HL-60/S4 treated with phorbol 12-myristate 13-acetate at 8.2 ng/mL for 4 days and 3 days (cell line): ENCODE data around the gene ZNF524.
"Not testable (repeated sequence)": the region's sequence is repeated elsewhere in the genome, so short reads cannot be mapped to it uniquely, and the experiment has no call there.

ENCODE experiments used
- in situ Hi-C: fragments of 300-500 bp; cut with MboI; formaldehyde crosslinking; loops from 2 replicates; pipeline ENCODE4 v1.15.0; 2022; ENCODE audit warnings: low sequenced_read_pairs

The ZNF524 gene, protein sequence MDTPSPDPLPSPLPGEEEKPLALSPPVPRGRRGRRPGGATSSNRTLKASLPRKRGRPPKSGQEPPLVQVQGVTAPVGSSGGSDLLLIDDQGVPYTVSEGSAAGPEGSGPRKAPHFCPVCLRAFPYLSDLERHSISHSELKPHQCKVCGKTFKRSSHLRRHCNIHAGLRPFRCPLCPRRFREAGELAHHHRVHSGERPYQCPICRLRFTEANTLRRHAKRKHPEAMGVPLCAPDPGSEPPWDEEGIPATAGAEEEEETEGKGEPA

GRCh38 chr19:55599842-55600661 is at the start of gene ZNF524:
ZNF524 (plus strand) TSS chr19:55600288; CDS start chr19:55602113, 1,825 bp downstream.
- in situ Hi-C loops = no loop called here

- in situ Hi-C loops = no loop called here
Measured at GRCh38 chr19:55550321-55550650, 49.8 kb upstream of the ZNF524 start.

DNA sequence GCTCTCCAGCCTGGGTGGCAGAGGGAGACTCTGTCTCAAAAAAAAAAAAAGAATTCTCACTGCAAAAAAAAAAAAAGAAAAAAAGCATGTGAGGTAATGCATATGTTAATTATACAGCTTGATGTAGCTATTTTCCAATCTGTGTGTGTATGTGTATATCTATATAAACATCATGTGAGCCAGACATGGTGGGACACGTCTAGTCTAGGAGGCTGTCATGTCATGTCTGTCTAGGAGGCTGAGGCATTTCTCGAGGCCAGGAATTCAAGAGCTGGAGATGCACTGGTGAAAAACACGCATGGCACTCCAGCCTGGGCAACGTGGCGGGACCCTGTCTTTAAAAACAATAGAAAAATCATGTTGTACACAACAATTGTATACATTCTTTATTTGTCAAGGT is 47.9 kb upstream of the ZNF524 start:
- in situ Hi-C loops = no loop called here

DNA sequence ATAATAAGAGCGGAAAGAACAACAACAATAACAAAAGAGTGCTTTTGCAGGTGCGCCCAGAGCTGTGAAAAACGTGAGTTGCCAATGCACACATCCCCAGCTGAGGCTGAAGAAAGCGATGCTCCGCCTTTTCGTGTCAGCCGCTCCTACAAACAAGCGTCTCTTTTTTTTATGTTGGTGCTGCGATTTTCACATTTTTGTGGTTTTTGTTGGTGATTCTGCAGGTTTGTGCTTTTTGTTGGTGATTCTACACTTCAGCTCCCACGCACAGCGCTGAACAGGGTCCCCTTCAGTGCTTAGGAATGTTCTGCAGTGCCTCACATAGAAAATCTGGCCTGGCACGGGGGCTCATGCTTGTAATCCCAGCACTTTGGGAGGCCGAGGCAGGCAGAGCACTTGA is 47.5 kb upstream of the ZNF524 start:
- in situ Hi-C loops = no loop called here

- in situ Hi-C loops = no loop called here
Measured at GRCh38 chr19:55553217-55554182, 46.6 kb upstream of the ZNF524 start.

DNA sequence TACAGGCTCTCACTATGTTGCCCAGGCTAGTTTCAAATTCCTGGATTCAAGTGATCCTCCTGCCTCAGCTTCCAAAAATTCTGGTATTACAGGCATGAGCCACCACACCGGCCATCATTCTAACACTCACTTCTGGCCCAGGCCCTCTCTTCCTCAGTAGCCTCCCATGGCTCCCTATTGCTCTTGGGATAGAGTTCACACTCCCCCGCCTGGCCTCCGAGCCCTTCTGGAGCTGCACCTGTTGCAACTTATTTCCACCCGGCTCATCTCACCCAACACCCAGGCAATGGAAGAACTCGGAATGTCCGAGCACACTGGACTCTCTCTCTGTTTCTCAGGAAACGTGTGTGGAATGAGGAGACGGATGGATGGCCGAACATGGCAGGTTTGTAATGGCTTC is 45.8 kb upstream of the ZNF524 start:
- in situ Hi-C loops = no loop called here

GRCh38 chr19:55554741-55555152 is 45.3 kb upstream of the ZNF524 start:
- in situ Hi-C loops = no loop called here

- in situ Hi-C loops = no loop called here
Measured at GRCh38 chr19:55559684-55560083, 40.4 kb upstream of the ZNF524 start.

GRCh38 chr19:55563261-55563690 is 36.8 kb upstream of the ZNF524 start:
- in situ Hi-C loops = no loop called here

DNA sequence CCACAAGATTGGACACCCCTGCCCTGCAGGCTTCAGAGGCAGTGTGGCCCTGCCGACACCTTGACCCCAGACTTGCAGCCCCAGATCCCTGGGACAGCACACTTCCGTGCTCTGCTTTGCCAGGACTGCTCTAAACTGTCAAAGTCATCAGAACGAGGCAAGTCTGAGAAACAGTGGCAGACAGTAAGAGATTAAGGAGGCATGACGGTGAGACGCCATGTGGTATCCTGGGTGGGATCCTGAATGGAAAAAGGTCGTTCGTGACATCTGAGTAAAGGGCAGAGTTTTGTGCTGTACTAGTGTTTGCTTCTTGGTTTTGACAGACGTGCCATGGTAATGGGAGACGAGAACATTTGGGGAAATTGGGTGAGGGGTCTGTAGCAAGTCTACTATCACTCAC is 33.3 kb upstream of the ZNF524 start:
- in situ Hi-C loops = no loop called here

- in situ Hi-C loops = no loop called here
Measured at GRCh38 chr19:55567708-55568328, 32.3 kb upstream of the ZNF524 start.

DNA sequence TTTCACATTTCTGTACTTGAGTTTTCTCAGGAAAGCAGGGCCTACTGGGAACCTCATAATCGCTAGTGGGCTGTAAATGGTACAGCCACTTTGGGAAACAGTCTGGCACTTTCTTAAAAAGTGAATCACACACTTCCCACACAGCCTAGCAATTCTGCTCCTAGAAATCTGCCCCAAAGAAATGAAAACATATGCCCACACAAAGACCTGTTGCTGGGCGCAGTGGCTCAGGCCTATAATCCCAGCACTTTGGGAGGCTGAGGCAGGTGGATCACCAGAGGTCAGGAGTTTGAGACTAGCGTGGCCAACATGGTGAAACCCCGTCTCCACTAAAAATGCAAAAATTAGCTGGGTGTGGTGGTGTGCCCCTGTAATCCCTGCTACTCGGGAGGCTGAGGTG is 30.6 kb upstream of the ZNF524 start:
- in situ Hi-C loops = not testable (repeated sequence)

- in situ Hi-C loops = not testable (repeated sequence)
Measured at GRCh38 chr19:55573929-55574328, 26.2 kb upstream of the ZNF524 start.

DNA sequence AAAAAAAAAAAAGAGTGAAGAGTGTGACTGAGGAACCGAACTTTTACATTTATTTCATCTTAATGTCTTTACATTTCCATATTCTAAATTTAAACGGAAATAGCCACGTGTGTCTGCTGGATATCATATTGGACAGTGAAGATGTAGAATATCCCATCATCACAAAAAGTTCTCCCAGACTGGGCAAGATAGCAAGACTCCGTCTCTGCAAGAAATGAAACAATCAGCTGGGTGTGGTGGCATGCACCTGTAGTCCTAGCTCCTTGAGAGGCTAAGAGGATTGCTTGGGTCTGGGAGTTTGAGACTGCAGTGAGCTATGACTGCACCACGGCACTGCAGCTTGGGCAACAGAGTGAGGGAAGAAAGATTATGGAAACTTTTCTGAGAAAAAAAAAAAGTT is 23.3 kb upstream of the ZNF524 start:
- in situ Hi-C loops = no loop called here

DNA sequence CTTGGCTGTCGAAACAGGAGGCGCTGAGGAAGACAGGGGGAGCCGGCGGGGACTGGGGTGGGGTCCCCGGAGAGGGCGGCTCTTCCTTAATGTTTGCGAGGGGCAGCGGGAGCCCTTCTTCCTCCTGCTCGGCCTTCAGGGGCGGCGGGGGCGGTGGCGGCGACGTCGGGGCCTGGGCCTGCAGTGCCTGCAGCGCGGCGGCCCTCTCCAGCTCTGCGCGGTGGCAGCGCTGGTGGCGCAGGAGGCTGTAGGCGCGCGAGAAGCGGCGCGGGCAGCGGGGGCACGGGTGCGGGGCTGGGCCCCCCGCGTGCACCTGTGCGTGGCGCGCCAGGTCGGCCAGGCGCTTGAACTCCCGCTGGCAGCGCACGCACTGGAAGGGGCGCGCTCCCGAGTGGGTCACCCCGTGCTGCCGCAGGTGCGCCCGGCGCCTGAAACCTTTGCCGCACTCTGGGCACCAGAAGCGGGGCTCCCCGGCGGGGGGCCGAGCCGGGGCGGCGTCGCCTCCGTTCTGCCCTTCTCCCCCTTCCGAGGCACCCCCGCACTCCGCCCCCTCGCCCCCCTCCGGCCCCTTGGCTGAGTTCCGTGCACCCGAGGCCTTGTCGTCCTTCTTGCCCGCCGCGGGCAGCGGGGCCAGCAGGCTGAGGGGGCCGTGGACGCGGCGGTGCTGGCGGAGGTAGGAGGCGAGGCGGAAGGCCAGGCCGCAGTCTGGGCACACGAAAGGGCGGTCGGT is 21.9 kb upstream of the ZNF524 start:
- in situ Hi-C loops = no loop called here

DNA sequence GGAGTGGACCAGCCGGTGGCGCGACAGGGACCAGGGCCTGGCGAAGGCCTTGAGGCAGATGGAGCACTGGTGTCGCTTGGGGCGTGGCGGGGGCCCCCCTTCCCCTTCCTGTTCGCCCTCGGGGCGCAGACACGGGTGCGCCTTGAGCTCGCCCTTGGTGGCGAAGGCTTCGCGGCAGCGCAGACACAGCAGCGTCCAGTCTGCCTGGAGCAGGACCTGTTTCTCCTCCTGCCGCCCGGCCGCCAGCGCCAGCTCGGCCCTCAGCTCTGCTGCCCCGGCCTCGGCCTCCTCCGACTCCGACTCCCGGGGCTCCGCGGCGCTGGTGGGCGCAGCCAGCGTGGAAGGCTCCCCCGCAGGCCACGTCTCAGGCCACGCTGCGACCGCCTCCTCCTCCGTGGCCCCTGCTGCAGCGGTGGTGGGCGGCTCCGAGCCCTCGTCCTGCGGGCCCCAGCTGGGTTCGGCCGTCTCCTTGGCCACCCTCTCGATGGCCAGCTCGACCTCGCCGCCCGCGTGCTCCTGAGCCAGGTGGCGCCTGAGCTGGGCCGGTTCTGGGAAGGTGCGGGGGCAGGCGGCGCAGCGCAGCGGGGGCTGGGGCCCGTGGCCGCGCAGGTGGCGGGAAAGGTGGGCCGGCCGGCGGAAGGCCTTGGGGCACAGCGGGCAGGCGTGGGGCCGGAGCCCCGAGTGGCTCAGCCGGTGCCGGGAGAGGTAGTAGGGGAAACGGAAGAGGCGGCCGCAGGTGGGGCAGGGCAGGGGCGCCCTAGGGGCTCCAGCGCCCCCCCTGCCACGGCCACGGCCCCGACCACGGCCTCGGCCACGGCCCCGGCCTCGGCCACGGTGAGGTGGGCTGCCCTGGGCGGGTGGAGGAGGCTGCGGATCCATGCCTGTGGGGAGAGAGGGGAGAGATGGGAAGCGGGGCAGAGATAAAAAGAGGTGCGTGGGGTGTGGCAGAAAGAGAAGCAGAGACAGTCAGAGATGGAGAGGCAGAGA is 21.0 kb upstream of the ZNF524 start:
- in situ Hi-C loops = no loop called here

DNA sequence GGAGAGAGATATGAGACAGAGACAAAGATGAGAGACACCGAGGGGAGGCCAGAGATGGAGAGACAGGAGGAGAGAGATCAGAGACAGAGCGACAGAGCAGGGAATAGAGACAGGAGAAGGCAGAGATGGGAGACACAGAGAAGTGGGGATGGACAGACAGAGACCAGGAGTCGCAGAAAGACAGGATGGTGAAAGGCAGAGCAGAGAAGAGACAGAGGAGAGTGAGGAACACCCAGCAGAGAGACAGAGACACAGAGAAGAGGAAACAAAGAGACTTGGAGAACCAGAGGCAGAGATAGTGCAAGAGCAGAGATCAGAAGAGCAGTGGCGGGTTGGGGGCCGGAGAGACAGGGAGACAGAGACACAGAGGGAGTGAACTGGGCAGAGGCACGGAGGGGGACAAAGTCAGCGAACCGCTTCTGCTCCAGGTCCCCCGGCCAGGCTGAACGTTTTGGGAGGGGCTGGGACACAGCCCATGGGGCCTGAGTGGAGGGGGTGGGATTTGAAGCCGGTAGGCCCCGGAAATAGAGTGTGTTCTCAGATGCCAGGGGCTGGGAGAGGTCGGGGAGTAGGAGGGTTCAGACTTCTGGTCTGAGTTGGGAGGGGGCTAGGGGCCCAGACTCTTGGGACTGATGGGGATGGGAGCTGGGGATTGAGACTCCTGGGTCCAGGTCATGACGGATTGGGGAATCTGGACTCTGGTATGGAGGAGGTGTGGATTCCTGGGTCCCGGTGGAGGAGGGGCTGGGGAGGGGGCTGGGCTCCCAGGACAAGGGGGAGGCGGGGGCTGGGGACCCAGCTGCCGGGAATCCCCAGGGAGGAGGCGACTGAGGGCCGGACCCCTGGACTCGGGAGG is 20.1 kb upstream of the ZNF524 start:
- in situ Hi-C loops = no loop called here

GRCh38 chr19:55580628-55581144 is 19.4 kb upstream of the ZNF524 start, which contains the start of gene ZNF579:
ZNF579 (minus strand) TSS chr19:55580848; CDS start chr19:55579639, 1,209 bp downstream.
- in situ Hi-C loops = no loop called here
